Measurements from ENCODE around the gene NISCH.

DNA sequence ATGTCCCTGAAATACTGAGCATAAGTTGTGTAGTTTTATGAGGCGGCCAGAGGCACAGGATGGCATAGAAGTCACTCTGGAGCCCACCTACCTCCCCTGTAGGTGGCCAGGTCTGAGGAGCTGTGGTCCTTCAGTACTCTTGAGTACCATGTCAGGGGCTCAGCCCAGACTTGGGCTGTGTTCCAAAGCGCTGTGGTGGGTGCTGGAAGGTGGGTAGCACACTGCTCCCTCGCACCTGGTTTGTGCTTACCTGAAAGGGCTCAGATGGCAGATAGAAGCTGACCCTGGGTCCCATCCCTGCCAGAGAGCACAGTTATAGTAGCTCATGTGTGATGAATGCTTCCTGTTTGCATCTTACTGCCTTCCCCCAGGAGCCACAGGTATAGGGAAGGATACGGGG is 15.5 kb downstream of the NISCH start:
- TF ChIP-seq EZH2 (IDR thresholded peaks at IDR 0.05; ENCODE audit: low read depth, unreplicated experiment) (no peak), POLR2AphosphoS5 (IDR thresholded peaks at IDR 0.05; ENCODE audit: low read depth) (no peak), CREB1 (CRISPR knock-in tag; IDR thresholded peaks at IDR 0.05; ENCODE audit: low read depth) (no peak), EZH2phosphoT487 (IDR thresholded peaks at IDR 0.05; ENCODE audit: unreplicated experiment) (no peak), JUNB (IDR thresholded peaks at IDR 0.05; ENCODE audit: unreplicated experiment) (no peak), STAT1 (IDR thresholded peaks at IDR 0.05; ENCODE audit: unreplicated experiment) (no peak), NANOG (IDR thresholded peaks at IDR 0.05; ENCODE audit: borderline replicate concordance) (no peak), ZNF114 (CRISPR knock-in tag; IDR thresholded peaks at IDR 0.05) (no peak), ZNF331 (CRISPR knock-in tag; IDR thresholded peaks at IDR 0.05; ENCODE audit: low read depth) (no peak)
- TF ChIP-seq, protein P1, sequence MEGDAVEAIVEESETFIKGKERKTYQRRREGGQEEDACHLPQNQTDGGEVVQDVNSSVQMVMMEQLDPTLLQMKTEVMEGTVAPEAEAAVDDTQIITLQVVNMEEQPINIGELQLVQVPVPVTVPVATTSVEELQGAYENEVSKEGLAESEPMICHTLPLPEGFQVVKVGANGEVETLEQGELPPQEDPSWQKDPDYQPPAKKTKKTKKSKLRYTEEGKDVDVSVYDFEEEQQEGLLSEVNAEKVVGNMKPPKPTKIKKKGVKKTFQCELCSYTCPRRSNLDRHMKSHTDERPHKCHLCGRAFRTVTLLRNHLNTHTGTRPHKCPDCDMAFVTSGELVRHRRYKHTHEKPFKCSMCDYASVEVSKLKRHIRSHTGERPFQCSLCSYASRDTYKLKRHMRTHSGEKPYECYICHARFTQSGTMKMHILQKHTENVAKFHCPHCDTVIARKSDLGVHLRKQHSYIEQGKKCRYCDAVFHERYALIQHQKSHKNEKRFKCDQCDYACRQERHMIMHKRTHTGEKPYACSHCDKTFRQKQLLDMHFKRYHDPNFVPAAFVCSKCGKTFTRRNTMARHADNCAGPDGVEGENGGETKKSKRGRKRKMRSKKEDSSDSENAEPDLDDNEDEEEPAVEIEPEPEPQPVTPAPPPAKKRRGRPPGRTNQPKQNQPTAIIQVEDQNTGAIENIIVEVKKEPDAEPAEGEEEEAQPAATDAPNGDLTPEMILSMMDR (conservative IDR thresholded peaks at IDR 0.05; ENCODE audit: low read depth in 2 of 2): no peak
- TF ChIP-seq, protein P2, sequence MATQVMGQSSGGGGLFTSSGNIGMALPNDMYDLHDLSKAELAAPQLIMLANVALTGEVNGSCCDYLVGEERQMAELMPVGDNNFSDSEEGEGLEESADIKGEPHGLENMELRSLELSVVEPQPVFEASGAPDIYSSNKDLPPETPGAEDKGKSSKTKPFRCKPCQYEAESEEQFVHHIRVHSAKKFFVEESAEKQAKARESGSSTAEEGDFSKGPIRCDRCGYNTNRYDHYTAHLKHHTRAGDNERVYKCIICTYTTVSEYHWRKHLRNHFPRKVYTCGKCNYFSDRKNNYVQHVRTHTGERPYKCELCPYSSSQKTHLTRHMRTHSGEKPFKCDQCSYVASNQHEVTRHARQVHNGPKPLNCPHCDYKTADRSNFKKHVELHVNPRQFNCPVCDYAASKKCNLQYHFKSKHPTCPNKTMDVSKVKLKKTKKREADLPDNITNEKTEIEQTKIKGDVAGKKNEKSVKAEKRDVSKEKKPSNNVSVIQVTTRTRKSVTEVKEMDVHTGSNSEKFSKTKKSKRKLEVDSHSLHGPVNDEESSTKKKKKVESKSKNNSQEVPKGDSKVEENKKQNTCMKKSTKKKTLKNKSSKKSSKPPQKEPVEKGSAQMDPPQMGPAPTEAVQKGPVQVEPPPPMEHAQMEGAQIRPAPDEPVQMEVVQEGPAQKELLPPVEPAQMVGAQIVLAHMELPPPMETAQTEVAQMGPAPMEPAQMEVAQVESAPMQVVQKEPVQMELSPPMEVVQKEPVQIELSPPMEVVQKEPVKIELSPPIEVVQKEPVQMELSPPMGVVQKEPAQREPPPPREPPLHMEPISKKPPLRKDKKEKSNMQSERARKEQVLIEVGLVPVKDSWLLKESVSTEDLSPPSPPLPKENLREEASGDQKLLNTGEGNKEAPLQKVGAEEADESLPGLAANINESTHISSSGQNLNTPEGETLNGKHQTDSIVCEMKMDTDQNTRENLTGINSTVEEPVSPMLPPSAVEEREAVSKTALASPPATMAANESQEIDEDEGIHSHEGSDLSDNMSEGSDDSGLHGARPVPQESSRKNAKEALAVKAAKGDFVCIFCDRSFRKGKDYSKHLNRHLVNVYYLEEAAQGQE (IDR thresholded peaks at IDR 0.05; ENCODE audit: unreplicated experiment): no peak
- TF ChIP-seq, protein P3, sequence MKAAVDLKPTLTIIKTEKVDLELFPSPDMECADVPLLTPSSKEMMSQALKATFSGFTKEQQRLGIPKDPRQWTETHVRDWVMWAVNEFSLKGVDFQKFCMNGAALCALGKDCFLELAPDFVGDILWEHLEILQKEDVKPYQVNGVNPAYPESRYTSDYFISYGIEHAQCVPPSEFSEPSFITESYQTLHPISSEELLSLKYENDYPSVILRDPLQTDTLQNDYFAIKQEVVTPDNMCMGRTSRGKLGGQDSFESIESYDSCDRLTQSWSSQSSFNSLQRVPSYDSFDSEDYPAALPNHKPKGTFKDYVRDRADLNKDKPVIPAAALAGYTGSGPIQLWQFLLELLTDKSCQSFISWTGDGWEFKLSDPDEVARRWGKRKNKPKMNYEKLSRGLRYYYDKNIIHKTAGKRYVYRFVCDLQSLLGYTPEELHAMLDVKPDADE (IDR thresholded peaks at IDR 0.05): no peak

All from GM23338 (cell line).